IPS-15b (cell line): Measurements from ENCODE around the gene ALDH3B1.
A peak's percentile ranks its signal among the peaks of the same experiment; 100 is the strongest.

Experiments
- H3K27me3 ChIP-seq: one replicate; pipeline ENCODE4 v1.6.1; 2013; ENCODE audit warnings: low read length; ENCODE audit not compliant: control insufficient read depth, insufficient read depth
- H3K36me3 ChIP-seq: one replicate; pipeline ENCODE4 v1.6.1; 2013; ENCODE audit warnings: low read length; ENCODE audit not compliant: control insufficient read depth, insufficient read depth
- H3K4me1 ChIP-seq: one replicate; pipeline ENCODE4 v1.6.1; 2013; ENCODE audit warnings: mild to moderate bottlenecking, low read length; ENCODE audit not compliant: control insufficient read depth, insufficient read depth
- H3K4me3 ChIP-seq: one replicate; pipeline ENCODE4 v1.5.1; 2013; ENCODE audit warnings: low read depth, low read length
- H3K9ac ChIP-seq: one replicate; pipeline ENCODE4 v1.6.1; 2013; ENCODE audit warnings: low read depth, mild to moderate bottlenecking, low read length
- H3K9me3 ChIP-seq: one replicate; pipeline ENCODE4 v1.6.1; 2013; ENCODE audit warnings: mild to moderate bottlenecking, low read length; ENCODE audit not compliant: control insufficient read depth, insufficient read depth

ALDH3B1 gene

DNA sequence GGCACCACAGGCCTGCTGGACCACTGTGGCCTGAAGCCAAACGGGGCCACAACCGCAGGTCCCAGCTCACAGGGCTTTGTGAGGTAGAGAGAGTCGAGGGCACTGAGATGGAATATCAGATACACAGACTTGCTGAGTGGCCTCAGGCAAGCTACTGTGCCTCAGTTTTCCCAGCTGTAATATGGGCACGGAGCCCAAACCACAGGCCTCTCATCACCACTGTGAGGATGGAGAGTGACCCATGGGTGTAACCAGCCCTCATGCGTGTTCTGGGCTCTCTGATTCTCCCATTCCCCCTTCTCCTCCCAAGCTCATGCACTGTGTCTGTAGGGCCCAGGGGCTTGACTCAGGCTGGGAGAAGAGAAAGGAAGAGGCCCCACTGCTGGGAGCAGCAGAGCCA lies 10.4 kb upstream of the ALDH3B1 start:
- Histone ChIP-seq H3K4me1 (peaks cover 2% of the 10 kb centered on the region), H3K36me3 (no peaks in the 10 kb centered on the region), H3K9ac (no peak overlapping the region), H3K4me3 (no peak overlapping the region), H3K27me3 (no peaks in the 10 kb centered on the region), H3K9me3 (no peaks in the 10 kb centered on the region)

DNA sequence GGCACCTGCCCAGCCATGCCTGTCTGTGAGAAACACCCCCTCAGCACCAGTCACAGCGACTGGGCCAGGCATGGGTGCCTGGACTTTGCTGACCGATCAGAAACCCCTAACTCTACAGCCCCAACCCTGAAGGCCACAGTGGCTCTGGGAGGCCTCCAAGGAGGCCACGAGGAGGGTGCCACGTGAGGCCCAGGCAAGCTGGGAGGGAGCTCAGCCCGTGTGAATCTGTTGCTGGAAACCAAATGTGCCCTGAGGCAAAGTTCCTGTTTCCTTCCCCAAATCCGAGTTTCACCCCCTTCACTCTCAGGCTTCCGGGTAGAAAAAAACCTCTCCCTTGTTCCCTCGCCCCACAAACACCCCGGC lies 7.6 kb upstream of the ALDH3B1 start:
- H3K27me3 ChIP-seq = no peaks in the 10 kb centered on the region
- no peak overlapping the region for H3K9ac ChIP-seq
- H3K4me3 ChIP-seq = peak overlapping the region; percentile 8
- no peaks in the 10 kb centered on the region for H3K36me3 ChIP-seq
- H3K9me3 ChIP-seq = no peaks in the 10 kb centered on the region
- H3K4me1 ChIP-seq = peaks cover 2% of the 10 kb centered on the region

DNA sequence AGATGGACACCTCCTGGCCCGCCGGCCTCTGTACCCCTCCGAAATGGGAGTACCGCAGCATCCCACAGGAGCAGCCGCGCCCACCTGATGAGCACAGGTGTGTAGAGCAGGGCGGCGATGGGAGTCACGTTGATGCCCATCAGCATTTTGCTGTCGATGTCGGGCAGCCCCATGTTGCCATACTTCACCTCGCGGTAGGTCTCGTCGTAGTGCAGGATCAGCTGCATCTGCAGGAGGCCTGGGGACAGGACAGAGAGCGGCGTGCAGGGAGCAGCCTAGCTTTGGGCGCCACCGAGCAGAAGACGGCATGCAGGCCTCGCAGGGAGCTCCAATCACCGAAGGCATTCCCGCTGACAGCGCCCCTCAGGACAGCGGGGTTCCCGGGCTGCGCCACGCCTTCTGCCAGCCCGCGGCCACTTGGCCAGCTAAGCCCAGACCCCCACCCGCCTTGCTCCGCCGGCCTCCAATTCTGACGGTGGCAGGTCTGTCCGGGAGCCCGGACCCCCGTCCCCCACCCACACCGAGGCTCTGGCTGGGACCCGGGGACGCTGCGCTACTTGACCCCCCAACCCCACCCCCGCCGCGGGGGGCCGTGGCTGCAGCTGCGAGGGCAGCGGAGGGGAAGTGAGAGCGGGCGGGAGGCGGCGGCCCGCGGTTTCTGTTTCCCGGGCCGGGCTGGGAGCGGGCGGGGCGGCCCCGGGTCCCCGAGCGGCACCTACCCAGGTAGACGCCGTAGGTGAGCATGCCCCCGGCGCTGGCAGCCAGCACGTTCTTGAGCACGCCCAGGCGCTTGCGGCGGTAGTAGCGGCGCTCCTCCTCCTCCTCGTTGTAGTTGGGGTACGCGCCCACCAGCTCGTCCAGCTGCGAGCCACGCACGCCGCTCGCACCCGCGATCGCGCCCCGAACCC lies 6.9 kb upstream of the ALDH3B1 start:
- Histone ChIP-seq H3K9me3 (no peaks in the 10 kb centered on the region), H3K36me3 (no peaks in the 10 kb centered on the region), H3K9ac (no peak overlapping the region), H3K4me1 (peaks cover 2% of the 10 kb centered on the region), H3K4me3 (peak overlapping the region; percentile 49), H3K27me3 (no peaks in the 10 kb centered on the region)

DNA sequence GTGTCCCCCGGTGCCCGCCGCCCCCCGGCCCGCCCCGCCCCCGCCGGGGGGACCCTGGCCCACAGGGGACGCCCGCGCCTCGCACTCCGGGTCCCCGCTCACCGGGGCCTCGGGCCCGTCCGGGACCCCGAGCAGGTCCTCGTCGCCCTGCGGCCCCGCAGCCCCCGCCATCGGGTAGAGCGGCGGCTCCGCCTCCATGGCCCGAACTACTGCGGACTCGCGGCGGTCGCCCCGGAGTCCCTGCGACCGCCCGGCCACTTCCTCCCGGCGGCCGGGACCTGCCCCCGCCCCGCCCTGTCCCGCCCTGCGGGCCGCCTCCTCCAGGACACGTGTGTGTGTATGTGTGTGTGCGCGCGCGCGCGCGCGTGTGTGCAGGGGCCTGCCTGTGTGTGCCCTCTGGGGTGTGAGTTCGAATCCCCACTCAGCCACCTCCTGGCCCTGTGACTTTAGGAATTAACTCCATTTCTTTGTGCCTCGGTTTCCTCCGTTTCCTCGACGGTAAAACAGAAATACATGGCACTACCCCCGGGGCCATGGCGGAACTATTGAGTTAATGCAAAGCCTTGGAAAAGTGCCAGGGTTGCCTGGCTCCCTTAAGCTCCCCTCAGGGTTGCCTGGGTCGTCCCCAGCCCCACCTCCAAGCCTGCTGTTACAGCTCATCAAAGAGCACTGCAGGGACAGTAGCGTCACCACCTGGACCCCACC lies 6.1 kb upstream of the ALDH3B1 start, which contains the start of gene UNC93B1:
UNC93B1 (minus strand) TSS at position 252 of the 705 bp plus-strand sequence; CDS start at position 198, 54 bp downstream.
- peaks cover 2% of the 10 kb centered on the region for H3K4me1 ChIP-seq
- H3K27me3 ChIP-seq = no peaks in the 10 kb centered on the region
- H3K4me3 ChIP-seq = peak within 1 kb of the TSS; percentile 49
- H3K36me3 ChIP-seq = no peaks in the 10 kb centered on the region
- H3K9ac ChIP-seq = no peak within 1 kb of the TSS
- H3K9me3 ChIP-seq = no peaks in the 10 kb centered on the region

DNA sequence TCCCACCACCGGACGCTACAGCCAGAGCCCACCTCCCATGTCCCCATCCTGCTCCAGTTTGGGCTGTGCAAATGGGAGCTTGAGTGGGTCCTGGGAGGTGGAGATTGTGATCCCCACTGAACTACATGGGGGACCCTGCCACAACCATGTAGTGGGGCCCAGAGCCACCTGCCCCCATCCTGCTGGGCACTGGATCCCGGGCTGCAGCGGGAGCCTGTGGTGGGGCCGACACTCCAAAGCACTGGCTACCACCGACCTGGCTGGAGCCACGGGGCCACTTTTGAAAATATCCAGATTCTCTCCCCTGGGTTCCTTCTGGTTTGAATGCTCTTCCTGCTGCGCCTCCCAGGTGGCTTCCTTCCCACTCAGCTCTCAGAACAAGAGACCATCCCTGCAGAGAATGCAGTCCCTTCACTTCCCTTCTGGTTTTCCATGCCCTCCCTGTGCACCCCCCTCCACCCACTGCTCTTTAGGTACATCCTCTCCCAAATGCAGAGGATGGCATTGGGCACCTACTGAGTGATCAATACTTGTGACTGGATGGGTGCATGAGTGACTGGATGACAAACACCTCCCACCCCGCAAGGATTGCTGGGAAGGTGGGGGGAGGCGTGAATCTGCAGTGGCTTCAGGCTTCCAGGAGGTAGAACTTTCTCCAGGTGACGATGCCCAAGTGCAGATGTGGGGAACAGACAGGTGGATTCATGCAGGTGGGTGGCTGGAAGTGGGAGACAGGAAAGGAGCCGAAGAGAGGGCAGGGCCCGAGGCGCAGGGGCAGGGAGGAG lies 5.4 kb upstream of the ALDH3B1 start:
- Histone ChIP-seq H3K4me3 (peak overlapping the region; percentile 49), H3K9ac (no peak overlapping the region), H3K27me3 (no peaks in the 10 kb centered on the region), H3K9me3 (no peaks in the 10 kb centered on the region), H3K36me3 (no peaks in the 10 kb centered on the region), H3K4me1 (peaks cover 2% of the 10 kb centered on the region)

DNA sequence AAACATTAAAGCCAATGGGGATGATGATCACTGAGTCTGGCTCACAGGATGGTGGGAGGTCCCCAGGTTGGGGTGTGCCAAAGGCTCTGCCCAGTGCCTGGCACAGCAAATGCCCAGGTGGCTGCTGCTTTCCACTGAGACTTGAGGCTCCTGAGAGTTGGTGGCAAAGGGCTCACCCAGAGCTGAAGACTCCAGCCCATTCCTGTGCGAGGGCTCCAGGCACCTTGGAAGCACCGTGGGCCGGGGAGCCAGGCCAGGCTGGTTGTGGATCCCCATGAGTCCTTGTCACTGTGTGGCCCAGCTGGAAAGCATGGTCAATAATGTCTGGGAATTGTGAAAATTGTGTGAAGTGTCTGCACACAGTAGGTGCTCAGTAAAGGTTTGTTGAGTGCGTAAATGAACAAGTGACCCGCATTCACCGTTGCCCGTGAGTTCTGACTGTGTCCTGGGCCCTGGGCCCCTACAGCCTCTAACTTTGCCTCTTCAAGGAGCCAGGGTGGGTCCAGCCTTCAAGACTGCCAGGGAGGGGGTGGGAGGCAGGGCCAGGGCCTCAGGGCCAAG lies 3.4 kb upstream of the ALDH3B1 start:
- Histone ChIP-seq H3K4me3 (no peak overlapping the region), H3K9me3 (no peaks in the 10 kb centered on the region), H3K36me3 (no peaks in the 10 kb centered on the region), H3K9ac (peak overlapping the region; percentile 12), H3K27me3 (no peaks in the 10 kb centered on the region), H3K4me1 (peaks cover 2% of the 10 kb centered on the region)

DNA sequence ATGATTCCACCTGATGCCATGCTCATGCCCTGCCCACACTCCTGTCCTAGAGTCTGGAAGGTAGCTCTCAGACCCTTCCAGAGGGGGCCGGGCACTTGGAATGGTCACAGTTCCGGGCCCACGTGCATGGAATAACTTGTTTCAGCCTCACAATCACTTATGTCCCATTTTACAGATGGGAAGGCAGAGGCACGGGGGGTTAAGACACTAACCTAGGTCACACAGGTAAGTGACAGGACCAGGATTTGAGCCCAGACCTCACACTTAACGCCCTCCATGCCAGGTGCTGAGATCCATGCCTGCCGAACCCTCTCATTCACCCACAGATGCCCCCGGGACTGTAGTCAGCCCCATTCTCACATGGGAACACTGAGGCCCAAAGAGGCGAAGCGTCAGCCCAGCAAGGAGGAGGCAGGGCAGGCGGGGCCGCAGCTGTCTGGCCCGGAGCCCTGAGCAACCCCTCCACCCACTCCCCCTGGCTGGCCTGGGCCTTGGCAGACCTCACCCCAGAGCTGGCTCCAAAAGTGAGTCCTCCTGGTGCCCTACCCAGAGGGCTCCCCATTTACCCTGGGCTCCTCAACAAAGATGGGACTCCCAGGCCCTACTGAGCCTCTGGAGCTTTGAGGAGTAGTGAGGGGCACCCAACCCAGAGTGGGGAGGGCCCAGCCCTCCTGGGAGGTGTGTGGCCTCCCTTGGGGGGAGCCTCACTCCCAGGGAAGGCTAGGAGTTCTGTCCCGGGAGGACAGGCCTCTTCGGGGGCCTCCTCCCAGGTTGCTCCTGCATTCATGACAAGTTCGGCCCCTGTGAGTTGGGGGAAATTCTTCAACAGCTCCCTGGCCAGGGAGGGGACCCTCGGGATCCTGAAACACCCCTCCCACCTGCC lies 2.4 kb upstream of the ALDH3B1 start:
- H3K9ac ChIP-seq = no peak overlapping the region
- H3K4me3 ChIP-seq = no peak overlapping the region
- peaks cover 2% of the 10 kb centered on the region for H3K4me1 ChIP-seq
- H3K9me3 ChIP-seq = no peaks in the 10 kb centered on the region
- H3K36me3 ChIP-seq = no peaks in the 10 kb centered on the region
- no peaks in the 10 kb centered on the region for H3K27me3 ChIP-seq

DNA sequence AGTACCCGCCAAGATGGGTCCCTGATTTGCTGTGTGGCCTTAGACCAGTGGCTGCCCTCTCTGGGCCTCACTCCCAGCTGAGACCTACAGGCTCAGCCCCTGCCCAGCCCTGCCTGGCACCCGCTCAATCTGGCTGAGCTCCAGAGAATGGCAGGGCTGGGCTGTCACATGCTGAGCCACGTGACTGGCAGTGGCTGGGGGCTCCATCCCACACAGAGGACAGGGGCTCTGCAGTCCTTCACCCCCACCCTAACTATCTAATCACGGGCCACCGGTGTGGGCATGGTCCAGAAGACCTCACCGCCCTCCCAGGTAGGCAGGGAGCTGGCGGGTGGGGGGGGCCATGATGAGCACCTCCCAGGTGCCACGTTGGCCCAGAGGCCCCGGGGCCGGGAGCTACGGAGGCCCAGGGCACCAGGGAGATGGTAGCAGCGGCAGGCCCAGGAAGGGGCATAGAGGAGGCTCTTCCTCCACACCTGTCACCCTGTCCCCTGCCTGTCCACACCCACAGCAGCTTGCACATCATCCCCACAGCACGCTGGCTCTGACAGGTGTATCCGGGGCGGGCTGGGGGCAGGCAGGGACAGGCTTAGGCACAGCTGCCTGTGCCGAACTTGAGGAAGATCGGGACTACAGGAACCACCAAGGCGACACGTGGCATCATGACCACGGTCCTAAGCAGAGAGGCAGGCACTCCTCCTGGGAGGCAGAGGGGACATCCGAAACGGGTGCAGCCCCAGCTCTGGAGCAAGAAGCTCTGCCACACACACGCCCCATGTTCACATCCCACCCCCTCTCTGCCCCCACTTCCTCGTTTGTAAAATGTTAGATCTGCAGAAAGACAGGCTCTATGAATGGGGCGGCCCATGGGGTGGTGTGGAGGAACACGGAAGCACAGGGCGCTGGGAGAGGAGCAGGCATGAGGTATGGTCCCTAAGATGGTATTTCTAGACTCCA lies 1.5 kb upstream of the ALDH3B1 start:
- H3K9ac ChIP-seq = no peak overlapping the region
- H3K36me3 ChIP-seq = no peaks in the 10 kb centered on the region
- no peaks in the 10 kb centered on the region for H3K9me3 ChIP-seq
- H3K4me1 ChIP-seq = peaks cover 2% of the 10 kb centered on the region
- no peaks in the 10 kb centered on the region for H3K27me3 ChIP-seq
- no peak overlapping the region for H3K4me3 ChIP-seq

DNA sequence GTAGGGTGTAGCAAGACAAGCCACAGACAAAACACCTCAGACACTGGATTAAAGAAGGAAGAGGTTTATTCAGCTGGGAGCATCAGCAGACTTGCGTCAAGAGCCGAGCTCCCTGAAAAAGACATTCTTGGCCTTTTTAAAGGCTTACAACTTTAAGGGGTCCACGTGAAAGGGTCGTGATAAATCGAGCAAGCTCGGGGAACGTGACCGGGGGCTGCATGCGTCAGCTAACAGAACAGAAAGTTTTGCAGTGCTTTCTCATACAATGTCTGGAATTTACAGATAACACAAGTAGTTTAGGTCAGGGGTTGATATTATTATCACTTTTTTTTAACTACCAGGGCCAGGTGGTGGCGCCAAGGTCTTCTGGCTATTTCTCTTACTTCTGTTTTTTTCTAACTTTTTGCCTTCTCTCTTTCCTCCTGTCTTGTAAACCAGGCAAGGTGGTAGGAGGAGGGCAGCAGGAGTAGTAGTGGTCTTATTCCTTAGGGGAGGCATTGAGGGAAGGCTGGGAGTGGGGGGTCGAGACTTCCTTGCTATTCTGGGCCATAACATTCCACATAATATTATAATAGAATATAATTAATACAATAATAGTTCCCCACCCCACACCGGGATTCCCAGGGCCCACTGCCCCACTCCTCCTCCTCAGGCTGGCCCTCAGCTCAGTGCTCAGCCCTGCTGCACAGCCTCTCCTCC lies 587 bp upstream of the ALDH3B1 start:
- Histone ChIP-seq H3K9ac (no peak overlapping the region), H3K36me3 (no peaks in the 10 kb centered on the region), H3K4me1 (no peaks in the 10 kb centered on the region), H3K9me3 (no peaks in the 10 kb centered on the region), H3K27me3 (no peaks in the 10 kb centered on the region), H3K4me3 (no peak overlapping the region)
